ENCODE measurements around the gene LRRC10B.
"Not testable (repeated sequence)": the region's sequence is repeated elsewhere in the genome, so short reads cannot be mapped to it uniquely, and the experiment has no call there.

Gene LRRC10B

DNA sequence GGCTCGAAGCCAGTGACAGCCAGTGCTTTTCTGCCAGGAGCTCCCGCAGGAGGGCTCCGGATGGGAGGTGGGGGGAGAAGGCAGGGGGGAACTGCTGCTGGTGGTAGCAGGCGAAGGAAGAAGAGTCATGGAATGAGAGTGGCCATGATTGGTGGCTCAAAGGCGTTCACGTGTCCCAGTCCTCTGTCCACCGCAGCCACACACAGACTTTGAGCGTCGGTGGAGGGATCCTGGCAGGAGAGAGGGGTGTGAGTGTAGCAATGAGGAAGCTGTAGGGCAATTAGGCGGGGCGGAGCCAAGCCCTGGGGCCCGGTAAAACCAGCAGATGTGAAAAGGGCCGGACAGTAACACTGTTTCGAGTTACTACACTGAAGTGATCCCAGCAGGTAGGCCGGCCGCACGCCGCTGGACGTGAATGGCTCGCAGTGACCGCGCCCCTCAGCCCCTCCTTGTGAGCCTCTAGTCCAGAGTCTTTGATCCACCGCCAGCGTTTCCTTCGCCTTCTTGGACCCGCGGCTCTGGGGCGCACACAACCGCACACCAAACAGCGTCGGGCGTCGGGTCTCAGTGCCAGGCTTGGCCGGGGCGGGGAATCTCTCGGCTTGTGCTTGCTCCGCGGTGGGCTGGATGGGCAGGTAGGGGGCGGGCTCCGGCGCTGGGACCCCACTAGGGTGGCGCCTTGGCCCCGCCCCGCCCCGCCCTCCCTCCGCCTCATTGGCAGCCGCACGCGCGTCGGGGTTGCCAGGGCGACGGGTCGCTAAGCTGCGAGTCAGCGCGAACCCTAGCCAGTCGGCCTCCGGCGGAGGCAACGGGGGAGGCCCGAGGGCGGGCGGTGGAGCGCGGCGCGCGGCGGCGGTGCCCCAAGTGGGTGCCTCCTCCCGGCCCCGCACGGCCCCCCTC is at the start of gene LRRC10B:
Gene LRRC10B (plus strand): TSS at position 788 of the 900 bp plus-strand sequence. CDS start 250 bp downstream, outside the sequence.
- no peak for DNase-seq (ENCODE audit: low spot score)
- Histone ChIP-seq H3K4me1 (ENCODE audit: insufficient read depth, poor library complexity, severe bottlenecking) (no peaks in the 10 kb centered on the region), H3K4me3 (ENCODE audit: severe bottlenecking) (peak within 1 kb of the TSS; percentile 6), H3K36me3 (ENCODE audit: low read depth) (no peaks in the 10 kb centered on the region), H3K27me3 (ENCODE audit: insufficient read depth, poor library complexity, severe bottlenecking) (peaks cover 31% of the 10 kb centered on the region), H3K27ac (ENCODE audit: poor library complexity, severe bottlenecking) (no peak within 1 kb of the TSS), H3K9me3 (ENCODE audit: severe bottlenecking) (no peaks in the 10 kb centered on the region)
- TF ChIP-seq, protein P1, sequence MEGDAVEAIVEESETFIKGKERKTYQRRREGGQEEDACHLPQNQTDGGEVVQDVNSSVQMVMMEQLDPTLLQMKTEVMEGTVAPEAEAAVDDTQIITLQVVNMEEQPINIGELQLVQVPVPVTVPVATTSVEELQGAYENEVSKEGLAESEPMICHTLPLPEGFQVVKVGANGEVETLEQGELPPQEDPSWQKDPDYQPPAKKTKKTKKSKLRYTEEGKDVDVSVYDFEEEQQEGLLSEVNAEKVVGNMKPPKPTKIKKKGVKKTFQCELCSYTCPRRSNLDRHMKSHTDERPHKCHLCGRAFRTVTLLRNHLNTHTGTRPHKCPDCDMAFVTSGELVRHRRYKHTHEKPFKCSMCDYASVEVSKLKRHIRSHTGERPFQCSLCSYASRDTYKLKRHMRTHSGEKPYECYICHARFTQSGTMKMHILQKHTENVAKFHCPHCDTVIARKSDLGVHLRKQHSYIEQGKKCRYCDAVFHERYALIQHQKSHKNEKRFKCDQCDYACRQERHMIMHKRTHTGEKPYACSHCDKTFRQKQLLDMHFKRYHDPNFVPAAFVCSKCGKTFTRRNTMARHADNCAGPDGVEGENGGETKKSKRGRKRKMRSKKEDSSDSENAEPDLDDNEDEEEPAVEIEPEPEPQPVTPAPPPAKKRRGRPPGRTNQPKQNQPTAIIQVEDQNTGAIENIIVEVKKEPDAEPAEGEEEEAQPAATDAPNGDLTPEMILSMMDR (IDR thresholded peaks at IDR 0.05; ENCODE audit: poor library complexity, severe bottlenecking): no peak
- ATAC-seq (ENCODE audit: low read depth): no peak

DNA sequence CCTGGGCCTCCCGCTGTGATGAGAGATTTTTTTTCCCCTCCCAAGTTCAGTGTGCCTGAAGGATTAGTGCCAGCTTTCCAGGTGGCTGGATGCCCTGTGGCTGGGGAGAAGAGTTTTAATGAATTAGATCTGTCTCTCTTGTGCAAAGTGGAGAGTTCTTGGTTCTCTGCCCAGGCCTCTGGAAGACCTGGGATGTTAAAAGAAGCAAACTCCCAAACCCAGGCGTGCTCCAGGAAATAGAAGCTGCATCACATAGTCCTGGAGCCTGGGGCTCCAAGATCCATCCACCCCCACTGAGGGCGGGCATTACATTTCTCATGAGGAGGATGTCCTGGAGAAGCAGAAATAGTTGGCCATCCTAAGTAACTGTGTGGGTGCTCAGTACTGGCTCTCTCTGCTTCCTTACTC is 48.1 kb upstream of the LRRC10B start:
- Histone ChIP-seq H3K36me3 (ENCODE audit: low read depth) (no peaks in the 10 kb centered on the region), H3K4me3 (ENCODE audit: severe bottlenecking) (no peak overlapping the region), H3K27ac (ENCODE audit: poor library complexity, severe bottlenecking) (no peak overlapping the region), H3K4me1 (ENCODE audit: insufficient read depth, poor library complexity, severe bottlenecking) (no peaks in the 10 kb centered on the region), H3K27me3 (ENCODE audit: insufficient read depth, poor library complexity, severe bottlenecking) (no peaks in the 10 kb centered on the region), H3K9me3 (ENCODE audit: severe bottlenecking) (no peaks in the 10 kb centered on the region)
- TF ChIP-seq, protein P1 (IDR thresholded peaks at IDR 0.05; ENCODE audit: poor library complexity, severe bottlenecking): no peak
- DNase-seq (ENCODE audit: low spot score): no peak
- no peak for ATAC-seq (ENCODE audit: low read depth)

DNA sequence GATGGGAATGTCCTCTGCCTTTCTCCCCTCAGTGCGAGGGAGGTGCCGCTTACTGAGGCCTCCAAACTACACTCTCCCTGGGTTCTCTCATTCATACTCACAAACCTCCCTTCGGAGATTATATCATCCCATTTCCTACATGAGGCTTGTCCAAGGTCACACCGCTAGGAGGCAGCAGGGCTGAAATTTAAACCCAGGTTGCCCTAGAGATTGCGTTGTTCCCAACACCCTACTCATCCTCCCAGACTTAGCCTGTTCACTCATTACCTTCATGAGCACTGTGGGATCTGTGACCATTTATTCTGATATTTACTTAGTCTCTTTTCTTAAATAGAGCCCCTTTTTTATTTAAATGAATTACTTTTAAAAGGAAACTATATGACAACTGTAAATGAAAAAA is 47.6 kb upstream of the LRRC10B start:
- no peak overlapping the region for H3K27ac ChIP-seq (ENCODE audit: poor library complexity, severe bottlenecking)
- no peak for DNase-seq (ENCODE audit: low spot score)
- no peaks in the 10 kb centered on the region for H3K4me1 ChIP-seq (ENCODE audit: insufficient read depth, poor library complexity, severe bottlenecking)
- no peaks in the 10 kb centered on the region for H3K27me3 ChIP-seq (ENCODE audit: insufficient read depth, poor library complexity, severe bottlenecking)
- no peak overlapping the region for H3K4me3 ChIP-seq (ENCODE audit: severe bottlenecking)
- TF ChIP-seq, protein P1 (IDR thresholded peaks at IDR 0.05; ENCODE audit: poor library complexity, severe bottlenecking): no peak
- H3K36me3 ChIP-seq (ENCODE audit: low read depth): no peaks in the 10 kb centered on the region
- H3K9me3 ChIP-seq (ENCODE audit: severe bottlenecking): no peaks in the 10 kb centered on the region
- no peak for ATAC-seq (ENCODE audit: low read depth)

DNA sequence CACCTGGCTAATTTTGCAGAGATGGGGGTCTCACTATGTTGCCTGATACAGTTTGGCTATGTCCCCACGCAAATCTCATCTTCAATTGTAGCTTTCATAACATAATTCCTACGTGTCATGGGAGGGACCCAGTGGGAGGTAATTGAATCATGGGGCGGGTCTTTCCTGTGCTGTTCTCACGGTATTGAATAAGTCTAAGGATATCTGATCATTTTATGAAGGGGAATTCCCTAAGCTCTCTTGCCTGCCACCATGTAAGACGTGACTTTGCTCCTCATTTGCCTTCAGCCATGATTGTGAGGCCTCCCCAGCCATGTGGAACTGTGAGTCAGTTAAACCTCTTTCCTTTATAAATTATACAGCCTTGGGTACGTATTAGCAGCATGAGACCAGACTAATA is 40.9 kb upstream of the LRRC10B start:
- H3K4me1 ChIP-seq (ENCODE audit: insufficient read depth, poor library complexity, severe bottlenecking); ATAC-seq (ENCODE audit: low read depth); H3K27me3 ChIP-seq (ENCODE audit: insufficient read depth, poor library complexity, severe bottlenecking); H3K9me3 ChIP-seq (ENCODE audit: severe bottlenecking); DNase-seq (ENCODE audit: low spot score); H3K36me3 ChIP-seq (ENCODE audit: low read depth); H3K27ac ChIP-seq (ENCODE audit: poor library complexity, severe bottlenecking); H3K4me3 ChIP-seq (ENCODE audit: severe bottlenecking): not testable (repeated sequence)

DNA sequence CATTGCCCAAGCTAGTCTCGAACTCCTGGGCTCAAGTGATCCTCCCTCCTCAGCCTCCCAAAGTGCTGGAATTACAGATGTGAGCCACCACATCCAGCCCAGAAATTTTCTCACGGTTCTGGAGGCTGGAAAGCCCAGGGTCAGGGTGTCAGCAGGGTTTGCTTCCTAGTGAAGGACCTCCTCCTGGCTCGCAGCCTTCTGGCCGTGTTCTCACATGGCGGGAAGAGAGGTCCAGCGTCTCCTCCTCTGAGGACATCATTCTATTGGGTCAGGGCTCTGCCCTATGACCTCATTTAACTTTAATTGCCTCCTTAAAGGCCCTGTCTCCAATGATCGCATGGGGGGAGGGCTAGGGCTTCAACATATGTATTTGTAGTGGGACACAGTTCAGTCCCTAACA is 40.5 kb upstream of the LRRC10B start:
- TF ChIP-seq, protein P1 (IDR thresholded peaks at IDR 0.05; ENCODE audit: poor library complexity, severe bottlenecking): no peak
- Histone ChIP-seq H3K4me3 (ENCODE audit: severe bottlenecking) (no peak overlapping the region), H3K9me3 (ENCODE audit: severe bottlenecking) (no peaks in the 10 kb centered on the region), H3K27ac (ENCODE audit: poor library complexity, severe bottlenecking) (no peak overlapping the region), H3K27me3 (ENCODE audit: insufficient read depth, poor library complexity, severe bottlenecking) (no peaks in the 10 kb centered on the region), H3K36me3 (ENCODE audit: low read depth) (no peaks in the 10 kb centered on the region), H3K4me1 (ENCODE audit: insufficient read depth, poor library complexity, severe bottlenecking) (no peaks in the 10 kb centered on the region)
- ATAC-seq (ENCODE audit: low read depth): no peak
- DNase-seq (ENCODE audit: low spot score): no peak
